GM12878 (cell line): Measurements from ENCODE around the gene STPG3. TPM values are rescaled to one million over a fixed set of nuclear protein-coding genes. Genes with fewer than 3 reads are reported as not detected.

Experiments used
- CTCF ChIP-seq, 3 experiments: IDR thresholded peaks in 2 of 3; conservative IDR thresholded peaks in 1 of 3; 2 replicates each; pipeline ENCODE4 v1.5.1; 2011; ENCODE audit warnings: low read depth in 3 of 3, low read length in 3 of 3, mild to moderate bottlenecking in 3 of 3, control low read depth in 2 of 3, moderate library complexity in 2 of 3, inconsistent platforms in 1 of 3, mixed read lengths in 1 of 3; ENCODE audit not compliant: control insufficient read depth in 2 of 3, insufficient read depth in 1 of 3; ENCODE audit errors: extremely low read depth in 1 of 3
- EP300 ChIP-seq, 2 experiments: fragments of 150-350 bp in 1 of 2; IDR thresholded peaks; 2 replicates each; pipeline ENCODE4 v1.6.1; 2011 to 2012; ENCODE audit warnings: low read depth in 2 of 2, low read length in 2 of 2, borderline replicate concordance in 1 of 2, improper control_type of control experiment in 1 of 2, inconsistent platforms in 1 of 2; ENCODE audit not compliant: control insufficient read depth in 1 of 2
- IRF3 ChIP-seq: fragments of 450-650 bp; IDR thresholded peaks from 2 replicates; pipeline ENCODE4 v1.6.1; 2014; ENCODE audit warnings: mild to moderate bottlenecking
- MLLT1 ChIP-seq: fragments of 450-650 bp; IDR thresholded peaks from 2 replicates; pipeline ENCODE4 v1.6.1; 2016; ENCODE audit warnings: mild to moderate bottlenecking
- PAX8 ChIP-seq: fragments of 450-650 bp; IDR thresholded peaks from 2 replicates; pipeline ENCODE4 v1.6.1; 2017; ENCODE audit warnings: mild to moderate bottlenecking, moderate library complexity
- ZBTB11 ChIP-seq: fragments of 450-650 bp; formaldehyde crosslinking; IDR thresholded peaks from 2 replicates; pipeline ENCODE4 v1.5.0; 2022; ENCODE audit warnings: mild to moderate bottlenecking, missing genetic modification characterization
- ZBTB33 ChIP-seq: fragments of 450-650 bp; IDR thresholded peaks from 2 replicates; pipeline ENCODE4 v1.6.1; 2017; ENCODE audit warnings: mild to moderate bottlenecking
- ZNF217 ChIP-seq: fragments of 450-650 bp; IDR thresholded peaks from 2 replicates; pipeline ENCODE4 v1.6.1; 2017; ENCODE audit warnings: antibody characterized with exemption, mild to moderate bottlenecking
- polyA plus RNA-seq, 11 experiments: library from polyadenylated mRNA; depleted of rRNA in 4 of 11; unstranded in 6 of 11; stranded (reverse) in 5 of 11; fragments of >200 nt; fragmentation: Nextera tagmentation in 4 of 11; fragmentation: Illumina TruSeq in 1 of 11; extraction: Ambion mirVana in 4 of 11; extraction: Trizol in 1 of 11; gene quantifications; 1 replicate in 1 of 11; 2 replicates in 10 of 11; pipeline versions ENCODE4 v1.2.1 to v1.2.3, GENCODE V29; 2011 to 2016; ENCODE audit warnings: inconsistent platforms in 2 of 11, missing spikeins in 2 of 11, low read depth in 1 of 11
- total RNA-seq, 4 experiments: library from RNA; depleted of rRNA in 3 of 4; stranded (reverse); fragments of >200 nt in 3 of 4; fragmentation: Illumina TruSeq in 1 of 4; extraction: Trizol in 1 of 4; gene quantifications; 2 replicates each; pipeline versions ENCODE4 v1.2.1 to v1.2.3, GENCODE V29; 2013 to 2021

STPG3 gene
- total and polyA plus RNA-seq, 10 of the 15 experiments (the other 5 are each of a cell fraction or from before 2014, with no cell fraction given): not detected

- TF ChIP-seq ZBTB33 (no peak), MLLT1 (no peak), ZBTB11 (CRISPR knock-in tag) (no peak), EP300 (IDR thresholded peaks at IDR 0.05; ENCODE audit: borderline replicate concordance in 1 of 2, control insufficient read depth in 1 of 2, low read depth in 2 of 2, low read length in 2 of 2) (no peak), CTCF (IDR thresholded peaks at IDR 0.05 in 2 of 3, conservative IDR thresholded peaks at IDR 0.05 in 1 of 3; ENCODE audit: control insufficient read depth in 2 of 3, extremely low read depth in 1 of 3, insufficient read depth in 1 of 3, low read depth in 3 of 3, low read length in 3 of 3) (no peak), IRF3 (no peak), PAX8 (no peak), ZNF217 (no peak)
- TF ChIP-seq, all 136 proteins: peak for 0
Measured at GRCh38 chr9:137263506-137263905, 12.4 kb downstream of the STPG3 start (continued).
